Effector CD4-positive, alpha-beta T cell (primary cell): ENCODE data around the gene KIAA0753.
"Not testable (repeated sequence)": the region's sequence is repeated elsewhere in the genome, so short reads cannot be mapped to it uniquely, and the experiment has no call there.

Source experiments
- DNase-seq: peaks from one replicate; pipeline ENCODE4 v3.0.0-alpha.2; 2020

KIAA0753 gene

GRCh38 chr17:6596081-6596480 is 44.4 kb downstream of the KIAA0753 start:
- DNase-seq = no peak

GRCh38 chr17:6593371-6593770 is 47.1 kb downstream of the KIAA0753 start:
- not testable (repeated sequence) for DNase-seq

- no peak for DNase-seq
Observed at GRCh38 chr17:6592173-6592572, 48.3 kb downstream of the KIAA0753 start.

GRCh38 chr17:6591599-6592158 is 48.8 kb downstream of the KIAA0753 start:
- DNase-seq = no peak

- no peak for DNase-seq
Observed at GRCh38 chr17:6589266-6589946, 51.1 kb downstream of the KIAA0753 start.

GRCh38 chr17:6588165-6588564 is 52.3 kb downstream of the KIAA0753 start:
- no peak for DNase-seq

- DNase-seq = no peak
Observed at GRCh38 chr17:6587310-6587709, 53.2 kb downstream of the KIAA0753 start.

- no peak for DNase-seq
Observed at GRCh38 chr17:6583411-6583810, 57.1 kb downstream of the KIAA0753 start.

- DNase-seq = no peak
Observed at GRCh38 chr17:6580625-6581024, 59.9 kb downstream of the KIAA0753 start.

GRCh38 chr17:6578491-6578890 is 62.0 kb downstream of the KIAA0753 start:
- DNase-seq = no peak

- no peak for DNase-seq
Observed at GRCh38 chr17:6577686-6578263, 62.7 kb downstream of the KIAA0753 start.

GRCh38 chr17:6576038-6576785 is 64.3 kb downstream of the KIAA0753 start:
- DNase-seq = no peak

- DNase-seq = no peak
Observed at GRCh38 chr17:6575596-6575988, 64.9 kb downstream of the KIAA0753 start.

- no peak for DNase-seq
Observed at GRCh38 chr17:6574687-6575595, 65.6 kb downstream of the KIAA0753 start.

GRCh38 chr17:6573982-6574686 is 66.4 kb downstream of the KIAA0753 start:
- no peak for DNase-seq

GRCh38 chr17:6573495-6573894 is 67.0 kb downstream of the KIAA0753 start:
- not testable (repeated sequence) for DNase-seq

GRCh38 chr17:6572972-6573370 is 67.5 kb downstream of the KIAA0753 start:
- no peak for DNase-seq

- DNase-seq = no peak
Observed at GRCh38 chr17:6571452-6571781, 69.1 kb downstream of the KIAA0753 start.

GRCh38 chr17:6570731-6571451 is 69.6 kb downstream of the KIAA0753 start:
- no peak for DNase-seq

- DNase-seq = no peak
Observed at GRCh38 chr17:6569370-6570285, 70.9 kb downstream of the KIAA0753 start.
